SK-N-SH treated with all-trans-retinoic acid at 6 μM for 48 hours (cell line): ENCODE results near the gene ADAMTS13.

Experiments
- ATAC-seq: fragments of 200-7000 bp; cut with Tn5 transposase; 3 replicates; pipeline ENCODE4 v1.9.1; 2020; ENCODE audit warnings: mild to moderate bottlenecking, moderate library complexity
- ARNTL ChIP-seq: fragments of 450-650 bp; formaldehyde crosslinking; IDR thresholded peaks from 2 replicates; pipeline ENCODE4 v1.5.0; 2020; ENCODE audit warnings: low read depth, mild to moderate bottlenecking, moderate library complexity, borderline replicate concordance
- BACH2 ChIP-seq: fragments of 250-450 bp; sonication (Bioruptor Pico); IDR thresholded peaks from 2 replicates; pipeline ENCODE4 v1.9.0; 2021; ENCODE audit warnings: mild to moderate bottlenecking, borderline replicate concordance
- CSDC2 ChIP-seq: fragments of 250-450 bp; sonication (Bioruptor Pico); IDR thresholded peaks from 2 replicates; pipeline ENCODE4 v1.5.0; 2020; ENCODE audit warnings: mild to moderate bottlenecking, moderate library complexity
- ESRRG ChIP-seq: fragments of 250-450 bp; sonication (Bioruptor Pico); IDR thresholded peaks from 2 replicates; pipeline ENCODE4 v1.6.1; 2021; ENCODE audit warnings: mild to moderate bottlenecking
- GLIS3 ChIP-seq: fragments of 250-450 bp; sonication (Bioruptor Pico); IDR thresholded peaks from 2 replicates; pipeline ENCODE4 v1.5.0; 2020; ENCODE audit warnings: mild to moderate bottlenecking, moderate library complexity
- ISL1 ChIP-seq: fragments of 250-450 bp; sonication (Bioruptor Pico); IDR thresholded peaks from 2 replicates; pipeline ENCODE4 v2.1.2; 2022; ENCODE audit warnings: mild to moderate bottlenecking, moderate library complexity
- OSR1 ChIP-seq: fragments of 250-450 bp; sonication (Bioruptor Pico); IDR thresholded peaks from 2 replicates; pipeline ENCODE4 v1.8.0; 2022; ENCODE audit warnings: moderate library complexity, mild to moderate bottlenecking, inconsistent platforms
- PPARA ChIP-seq: fragments of 250-450 bp; sonication (Bioruptor Pico); IDR thresholded peaks from 2 replicates; pipeline ENCODE4 v1.5.0; 2020; ENCODE audit warnings: mild to moderate bottlenecking, borderline replicate concordance
- RARB ChIP-seq: fragments of 250-450 bp; sonication (Bioruptor Pico); IDR thresholded peaks from 2 replicates; pipeline ENCODE4 v1.8.0; 2021; ENCODE audit warnings: mild to moderate bottlenecking, moderate library complexity
- SNAI2 ChIP-seq: fragments of 250-450 bp; sonication (Bioruptor Pico); IDR thresholded peaks from 2 replicates; pipeline ENCODE4 v1.5.0; 2020; ENCODE audit warnings: mild to moderate bottlenecking, moderate library complexity
- TCF4 ChIP-seq: fragments of 250-450 bp; sonication (Bioruptor Pico); IDR thresholded peaks from 2 replicates; pipeline ENCODE4 v1.8.0; 2021; ENCODE audit warnings: mild to moderate bottlenecking, moderate library complexity, borderline replicate concordance
- TOX ChIP-seq: fragments of 250-450 bp; sonication (Bioruptor Pico); IDR thresholded peaks from 2 replicates; pipeline ENCODE4 v1.8.0; 2021; ENCODE audit warnings: mild to moderate bottlenecking, moderate library complexity, borderline replicate concordance
- ZC3H10 ChIP-seq: fragments of 250-450 bp; sonication (Bioruptor Pico); IDR thresholded peaks from 2 replicates; pipeline ENCODE4 v1.5.1; 2021; ENCODE audit warnings: mild to moderate bottlenecking, moderate library complexity
- ZFP3 ChIP-seq: fragments of 250-450 bp; sonication (Bioruptor Pico); IDR thresholded peaks from 2 replicates; pipeline ENCODE4 v1.5.0; 2020; ENCODE audit warnings: mild to moderate bottlenecking, moderate library complexity
- ZFP30 ChIP-seq: fragments of 450-650 bp; formaldehyde crosslinking; IDR thresholded peaks from 2 replicates; pipeline ENCODE4 v1.5.0; 2022; ENCODE audit warnings: mild to moderate bottlenecking, moderate library complexity
- ZNF565 ChIP-seq: fragments of 450-650 bp; formaldehyde crosslinking; conservative IDR thresholded peaks from 2 replicates; pipeline ENCODE4 v1.5.0; 2020; ENCODE audit warnings: low read depth, mild to moderate bottlenecking, moderate library complexity
- ZNF70 ChIP-seq: fragments of 450-650 bp; formaldehyde crosslinking; IDR thresholded peaks from 2 replicates; pipeline ENCODE4 v1.5.0; 2020; ENCODE audit warnings: mild to moderate bottlenecking, moderate library complexity
- ZNF8 ChIP-seq: fragments of 450-650 bp; formaldehyde crosslinking; IDR thresholded peaks from 2 replicates; pipeline ENCODE4 v1.5.0; 2020; ENCODE audit warnings: mild to moderate bottlenecking, moderate library complexity
- TF ChIP-seq, protein P1 (sequence below): fragments of 250-450 bp; sonication (Bioruptor Pico); IDR thresholded peaks from 2 replicates; pipeline ENCODE4 v1.8.0; 2020; ENCODE audit warnings: mild to moderate bottlenecking, moderate library complexity, borderline replicate concordance
- TF ChIP-seq, protein P2 (sequence below): fragments of 250-450 bp; sonication (Bioruptor Pico); IDR thresholded peaks from 2 replicates; pipeline ENCODE4 v1.5.1; 2020; ENCODE audit warnings: low read depth, mild to moderate bottlenecking, moderate library complexity
- TF ChIP-seq, protein P3 (sequence below): fragments of 250-450 bp; sonication (Bioruptor Pico); IDR thresholded peaks from 2 replicates; pipeline ENCODE4 v1.5.0; 2020; ENCODE audit warnings: mild to moderate bottlenecking, moderate library complexity
- TF ChIP-seq, protein P4 (sequence below): fragments of 250-450 bp; sonication (Bioruptor Pico); IDR thresholded peaks from 2 replicates; pipeline ENCODE4 v1.8.0; 2021; ENCODE audit warnings: low read depth, mild to moderate bottlenecking, moderate library complexity, borderline replicate concordance
- TF ChIP-seq, protein P5 (sequence below): fragments of 250-450 bp; sonication (Bioruptor Pico); IDR thresholded peaks from 2 replicates; pipeline ENCODE4 v1.5.1; 2021; ENCODE audit warnings: mild to moderate bottlenecking, moderate library complexity

Gene ADAMTS13

DNA sequence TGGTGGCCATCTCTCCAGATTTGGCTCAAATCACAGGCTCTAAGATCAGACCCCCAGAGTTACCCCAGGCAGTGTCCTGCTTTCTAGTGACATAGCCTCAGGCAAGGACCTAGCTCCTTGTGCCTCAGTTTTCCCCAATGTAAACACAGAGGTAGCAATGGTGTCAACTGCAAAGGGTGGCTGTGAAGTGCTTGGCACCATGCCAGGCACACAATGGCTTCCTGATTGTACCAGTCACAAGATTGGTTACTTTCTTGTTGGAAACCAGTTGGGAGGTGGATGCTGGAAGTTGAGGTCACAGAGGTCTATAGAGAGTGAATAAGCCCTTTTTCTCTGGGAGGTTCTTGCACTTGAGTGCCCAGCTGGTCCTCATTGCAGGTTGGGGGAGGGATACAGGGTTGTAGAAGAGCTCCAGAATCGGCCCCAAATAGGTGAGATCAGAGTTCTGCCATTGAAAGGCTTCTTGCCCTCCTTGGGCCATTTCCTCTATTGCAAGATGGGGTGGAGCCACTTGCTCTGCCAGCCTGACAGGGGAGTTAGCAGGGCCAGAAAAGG, 43.7 kb upstream of the ADAMTS13 start:
- TF ChIP-seq ARNTL (CRISPR knock-in tag): no peak
- TF ChIP-seq, protein P1, sequence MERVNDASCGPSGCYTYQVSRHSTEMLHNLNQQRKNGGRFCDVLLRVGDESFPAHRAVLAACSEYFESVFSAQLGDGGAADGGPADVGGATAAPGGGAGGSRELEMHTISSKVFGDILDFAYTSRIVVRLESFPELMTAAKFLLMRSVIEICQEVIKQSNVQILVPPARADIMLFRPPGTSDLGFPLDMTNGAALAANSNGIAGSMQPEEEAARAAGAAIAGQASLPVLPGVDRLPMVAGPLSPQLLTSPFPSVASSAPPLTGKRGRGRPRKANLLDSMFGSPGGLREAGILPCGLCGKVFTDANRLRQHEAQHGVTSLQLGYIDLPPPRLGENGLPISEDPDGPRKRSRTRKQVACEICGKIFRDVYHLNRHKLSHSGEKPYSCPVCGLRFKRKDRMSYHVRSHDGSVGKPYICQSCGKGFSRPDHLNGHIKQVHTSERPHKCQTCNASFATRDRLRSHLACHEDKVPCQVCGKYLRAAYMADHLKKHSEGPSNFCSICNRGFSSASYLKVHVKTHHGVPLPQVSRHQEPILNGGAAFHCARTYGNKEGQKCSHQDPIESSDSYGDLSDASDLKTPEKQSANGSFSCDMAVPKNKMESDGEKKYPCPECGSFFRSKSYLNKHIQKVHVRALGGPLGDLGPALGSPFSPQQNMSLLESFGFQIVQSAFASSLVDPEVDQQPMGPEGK (CRISPR knock-in tag): no peak
- TF ChIP-seq, protein P2, sequence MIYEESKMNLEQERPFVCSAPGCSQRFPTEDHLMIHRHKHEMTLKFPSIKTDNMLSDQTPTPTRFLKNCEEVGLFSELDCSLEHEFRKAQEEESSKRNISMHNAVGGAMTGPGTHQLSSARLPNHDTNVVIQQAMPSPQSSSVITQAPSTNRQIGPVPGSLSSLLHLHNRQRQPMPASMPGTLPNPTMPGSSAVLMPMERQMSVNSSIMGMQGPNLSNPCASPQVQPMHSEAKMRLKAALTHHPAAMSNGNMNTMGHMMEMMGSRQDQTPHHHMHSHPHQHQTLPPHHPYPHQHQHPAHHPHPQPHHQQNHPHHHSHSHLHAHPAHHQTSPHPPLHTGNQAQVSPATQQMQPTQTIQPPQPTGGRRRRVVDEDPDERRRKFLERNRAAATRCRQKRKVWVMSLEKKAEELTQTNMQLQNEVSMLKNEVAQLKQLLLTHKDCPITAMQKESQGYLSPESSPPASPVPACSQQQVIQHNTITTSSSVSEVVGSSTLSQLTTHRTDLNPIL (CRISPR knock-in tag): no peak
- TF ChIP-seq ISL1: no peak
- TF ChIP-seq ESRRG (CRISPR knock-in tag): no peak
- no peak for TF ChIP-seq TOX
- TF ChIP-seq TCF4 (CRISPR knock-in tag): no peak
- TF ChIP-seq ZFP3 (CRISPR knock-in tag): no peak
- no peak for TF ChIP-seq RARB
- no peak for TF ChIP-seq ZC3H10 (CRISPR knock-in tag)
- TF ChIP-seq ZNF565 (CRISPR knock-in tag): no peak
- no peak for TF ChIP-seq PPARA (CRISPR knock-in tag)
- no peak for TF ChIP-seq ZNF70
- TF ChIP-seq CSDC2 (CRISPR knock-in tag): no peak
- TF ChIP-seq, protein P3, sequence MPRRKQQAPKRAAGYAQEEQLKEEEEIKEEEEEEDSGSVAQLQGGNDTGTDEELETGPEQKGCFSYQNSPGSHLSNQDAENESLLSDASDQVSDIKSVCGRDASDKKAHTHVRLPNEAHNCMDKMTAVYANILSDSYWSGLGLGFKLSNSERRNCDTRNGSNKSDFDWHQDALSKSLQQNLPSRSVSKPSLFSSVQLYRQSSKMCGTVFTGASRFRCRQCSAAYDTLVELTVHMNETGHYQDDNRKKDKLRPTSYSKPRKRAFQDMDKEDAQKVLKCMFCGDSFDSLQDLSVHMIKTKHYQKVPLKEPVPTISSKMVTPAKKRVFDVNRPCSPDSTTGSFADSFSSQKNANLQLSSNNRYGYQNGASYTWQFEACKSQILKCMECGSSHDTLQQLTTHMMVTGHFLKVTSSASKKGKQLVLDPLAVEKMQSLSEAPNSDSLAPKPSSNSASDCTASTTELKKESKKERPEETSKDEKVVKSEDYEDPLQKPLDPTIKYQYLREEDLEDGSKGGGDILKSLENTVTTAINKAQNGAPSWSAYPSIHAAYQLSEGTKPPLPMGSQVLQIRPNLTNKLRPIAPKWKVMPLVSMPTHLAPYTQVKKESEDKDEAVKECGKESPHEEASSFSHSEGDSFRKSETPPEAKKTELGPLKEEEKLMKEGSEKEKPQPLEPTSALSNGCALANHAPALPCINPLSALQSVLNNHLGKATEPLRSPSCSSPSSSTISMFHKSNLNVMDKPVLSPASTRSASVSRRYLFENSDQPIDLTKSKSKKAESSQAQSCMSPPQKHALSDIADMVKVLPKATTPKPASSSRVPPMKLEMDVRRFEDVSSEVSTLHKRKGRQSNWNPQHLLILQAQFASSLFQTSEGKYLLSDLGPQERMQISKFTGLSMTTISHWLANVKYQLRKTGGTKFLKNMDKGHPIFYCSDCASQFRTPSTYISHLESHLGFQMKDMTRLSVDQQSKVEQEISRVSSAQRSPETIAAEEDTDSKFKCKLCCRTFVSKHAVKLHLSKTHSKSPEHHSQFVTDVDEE (CRISPR knock-in tag): no peak
- TF ChIP-seq BACH2: no peak
- no peak for TF ChIP-seq ZFP30
- TF ChIP-seq, protein P4, sequence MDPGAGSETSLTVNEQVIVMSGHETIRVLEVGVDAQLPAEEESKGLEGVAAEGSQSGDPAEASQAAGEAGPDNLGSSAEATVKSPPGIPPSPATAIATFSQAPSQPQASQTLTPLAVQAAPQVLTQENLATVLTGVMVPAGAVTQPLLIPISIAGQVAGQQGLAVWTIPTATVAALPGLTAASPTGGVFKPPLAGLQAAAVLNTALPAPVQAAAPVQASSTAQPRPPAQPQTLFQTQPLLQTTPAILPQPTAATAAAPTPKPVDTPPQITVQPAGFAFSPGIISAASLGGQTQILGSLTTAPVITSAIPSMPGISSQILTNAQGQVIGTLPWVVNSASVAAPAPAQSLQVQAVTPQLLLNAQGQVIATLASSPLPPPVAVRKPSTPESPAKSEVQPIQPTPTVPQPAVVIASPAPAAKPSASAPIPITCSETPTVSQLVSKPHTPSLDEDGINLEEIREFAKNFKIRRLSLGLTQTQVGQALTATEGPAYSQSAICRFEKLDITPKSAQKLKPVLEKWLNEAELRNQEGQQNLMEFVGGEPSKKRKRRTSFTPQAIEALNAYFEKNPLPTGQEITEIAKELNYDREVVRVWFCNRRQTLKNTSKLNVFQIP: no peak
- no peak for TF ChIP-seq ZNF8 (CRISPR knock-in tag)
- TF ChIP-seq SNAI2: no peak
- ATAC-seq: no peak

DNA sequence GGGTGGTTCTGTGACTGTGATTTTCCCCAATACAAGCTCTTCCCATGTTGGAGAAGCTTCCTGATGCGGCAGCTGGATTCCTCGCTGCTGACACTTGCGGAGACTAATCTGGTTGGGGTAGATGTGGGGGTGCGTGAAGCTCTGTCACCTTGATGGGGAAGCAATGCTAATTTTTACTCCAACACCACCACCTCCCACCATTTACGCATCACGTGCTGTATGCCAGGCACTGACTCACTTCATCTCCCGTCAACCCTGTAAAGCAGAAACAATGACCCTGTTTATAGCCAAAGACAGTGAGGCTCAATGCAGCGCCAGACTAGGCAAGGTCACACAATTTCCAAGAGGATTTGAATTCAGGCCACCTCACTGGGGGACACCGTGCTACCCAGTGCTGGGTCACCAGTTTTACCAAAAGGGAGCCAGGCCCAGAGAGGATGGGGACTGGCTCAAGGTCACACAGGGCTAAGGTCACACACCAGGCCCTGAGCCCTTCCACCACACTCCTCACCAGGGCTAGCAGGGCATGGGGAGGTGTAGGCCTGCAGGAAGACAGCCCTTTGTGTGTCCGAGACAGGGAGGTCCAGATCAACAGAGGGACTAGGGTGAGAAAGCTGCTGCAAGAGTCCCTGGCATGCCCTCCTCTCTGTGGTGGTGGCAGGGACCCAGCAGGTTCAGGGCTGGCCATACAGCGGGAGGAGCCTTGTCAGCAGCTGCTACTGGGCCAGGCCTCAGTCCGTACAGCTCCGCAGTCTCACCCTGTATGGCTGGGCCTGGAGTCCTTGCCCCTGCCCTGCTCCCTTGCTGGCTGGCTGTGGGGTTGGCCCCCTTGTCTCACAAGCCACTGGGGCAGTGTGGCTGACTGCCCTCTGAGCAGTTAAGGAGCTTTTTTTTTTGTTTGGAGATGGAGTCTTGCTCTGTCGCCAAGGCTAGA, 42.7 kb upstream of the ADAMTS13 start:
- no peak for ATAC-seq
- TF ChIP-seq, protein P2 (CRISPR knock-in tag): no peak
- TF ChIP-seq OSR1 (CRISPR knock-in tag) (no peak), CSDC2 (CRISPR knock-in tag) (no peak), PPARA (CRISPR knock-in tag) (no peak), GLIS3 (CRISPR knock-in tag) (no peak), ZNF8 (CRISPR knock-in tag) (no peak), ZNF70 (no peak), ZFP30 (no peak), RARB (no peak), SNAI2 (no peak), ARNTL (CRISPR knock-in tag) (no peak), BACH2 (no peak), ZNF565 (CRISPR knock-in tag) (no peak)
- TF ChIP-seq, protein P4: no peak
- TF ChIP-seq, protein P1 (CRISPR knock-in tag): no peak
- TF ChIP-seq, protein P5, sequence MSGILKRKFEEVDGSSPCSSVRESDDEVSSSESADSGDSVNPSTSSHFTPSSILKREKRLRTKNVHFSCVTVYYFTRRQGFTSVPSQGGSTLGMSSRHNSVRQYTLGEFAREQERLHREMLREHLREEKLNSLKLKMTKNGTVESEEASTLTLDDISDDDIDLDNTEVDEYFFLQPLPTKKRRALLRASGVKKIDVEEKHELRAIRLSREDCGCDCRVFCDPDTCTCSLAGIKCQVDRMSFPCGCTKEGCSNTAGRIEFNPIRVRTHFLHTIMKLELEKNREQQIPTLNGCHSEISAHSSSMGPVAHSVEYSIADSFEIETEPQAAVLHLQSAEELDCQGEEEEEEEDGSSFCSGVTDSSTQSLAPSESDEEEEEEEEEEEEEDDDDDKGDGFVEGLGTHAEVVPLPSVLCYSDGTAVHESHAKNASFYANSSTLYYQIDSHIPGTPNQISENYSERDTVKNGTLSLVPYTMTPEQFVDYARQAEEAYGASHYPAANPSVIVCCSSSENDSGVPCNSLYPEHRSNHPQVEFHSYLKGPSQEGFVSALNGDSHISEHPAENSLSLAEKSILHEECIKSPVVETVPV: no peak
- TF ChIP-seq, all 23 proteins: peak for 0
